AG04450 (cell line): ENCODE results near the gene INCA1. TPM values are rescaled to one million over a fixed set of nuclear protein-coding genes. Genes with fewer than 3 reads are reported as not detected.

Source experiments
- CTCF ChIA-PET: fragments of 300-600, 350-600 bp; formaldehyde crosslinking; extraction: SDS; loops from one replicate; lab custom pipeline; 2022; ENCODE audit warnings: antibody characterized with exemption, inconsistent platforms; lab: Charles Lee
- POLR2A ChIA-PET: fragments of 350-600 bp; formaldehyde crosslinking; extraction: SDS; loops from one replicate; lab custom pipeline; 2021; ENCODE audit warnings: antibody characterized with exemption, inconsistent platforms; lab: Yijun Ruan, JAX
- DNase-seq: peaks from one replicate; pipeline ENCODE4 v3.0.0-alpha.2; 2011; ENCODE audit warnings: low read depth, low spot score
- H3K27ac ChIP-seq: one replicate; pipeline ENCODE4 v1.5.1; 2012; ENCODE audit warnings: low read depth, low read length, control low read depth
- H3K27me3 ChIP-seq: one replicate; pipeline ENCODE4 v1.6.0; 2012; ENCODE audit warnings: low read length; ENCODE audit not compliant: control insufficient read depth, insufficient read depth
- H3K4me3 ChIP-seq: 2 replicates; pipeline ENCODE4 v1.5.1; 2011; ENCODE audit warnings: mild to moderate bottlenecking, low read depth, low read length, control low read depth
- H3K9me3 ChIP-seq: 2 replicates; pipeline ENCODE4 v1.5.1; 2012; ENCODE audit warnings: low read length; ENCODE audit not compliant: control insufficient read depth, insufficient read depth
- CTCF ChIP-seq: IDR thresholded peaks from 2 replicates; pipeline ENCODE4 v1.5.1; 2011; ENCODE audit warnings: low read depth, low read length, control low read depth, inconsistent platforms
- polyA plus RNA-seq: library from polyadenylated mRNA; depleted of rRNA; stranded (reverse); fragments of >200 nt; gene quantifications from 2 replicates; pipeline ENCODE4 v1.2.3, GENCODE V29; 2011

The INCA1 gene
- polyA plus RNA-seq, 1 experiment: 0.29 TPM

GRCh38 chr17:5019475-5019956, 22.2 kb upstream of the INCA1 start:
- peak; percentile 14; the same call in 1 of the 2 replicates for TF ChIP-seq CTCF
- ChIA-PET CTCF (no interaction called here), POLR2A (interaction anchor here (0.5 to 0.6 kb wide), 2 partner anchors 48 to 1353 kb away, joined by 4 to 8 read pairs; no protein-coding TSS in a partner anchor)

GRCh38 chr17:5014357-5014756, 17.0 kb upstream of the INCA1 start:
- Histone ChIP-seq H3K9me3 (no peaks in the 10 kb centered on the region; the same call in 1 of the 2 replicates), H3K27me3 (no peaks in the 10 kb centered on the region), H3K4me3 (no peak overlapping the region), H3K27ac (no peak overlapping the region)
- ChIA-PET CTCF (no interaction called here), POLR2A (no interaction called here)
- no peak for TF ChIP-seq CTCF
- DNase-seq: no peak

More at GRCh38 chr17:5019475-5019956, 22.2 kb upstream of the INCA1 start:
- no peaks in the 10 kb centered on the region for H3K27me3 ChIP-seq
- no peaks in the 10 kb centered on the region; the same call in 1 of the 2 replicates for H3K9me3 ChIP-seq
- no peak for DNase-seq
- no peak overlapping the region for H3K27ac ChIP-seq
- no peak overlapping the region for H3K4me3 ChIP-seq

GRCh38 chr17:5011928-5012327, 14.6 kb upstream of the INCA1 start:
- no peak for TF ChIP-seq CTCF
- H3K27me3 ChIP-seq: no peaks in the 10 kb centered on the region
- H3K9me3 ChIP-seq: no peaks in the 10 kb centered on the region; the same call in 1 of the 2 replicates
- H3K27ac ChIP-seq: no peak overlapping the region
- ChIA-PET CTCF (no interaction called here), POLR2A (interaction anchor here (0.7 kb wide), 1 partner anchor 30 kb away, joined by 3 read pairs; no protein-coding TSS in a partner anchor)
- H3K4me3 ChIP-seq: no peak overlapping the region
- no peak for DNase-seq

- ChIA-PET CTCF (no interaction called here), POLR2A (no interaction called here)
- no peak for DNase-seq
- no peak overlapping the region for H3K27ac ChIP-seq
- no peak overlapping the region for H3K4me3 ChIP-seq
- H3K27me3 ChIP-seq: no peaks in the 10 kb centered on the region
- TF ChIP-seq CTCF: no peak
- H3K9me3 ChIP-seq: no peaks in the 10 kb centered on the region; the same call in 1 of the 2 replicates
Observed at GRCh38 chr17:5003214-5003867, 6.0 kb upstream of the INCA1 start.

- DNase-seq: no peak
- H3K27ac ChIP-seq: no peak overlapping the region
- CTCF ChIA-PET: no interaction called here
Observed at GRCh38 chr17:5002121-5002788, 4.9 kb upstream of the INCA1 start.

More at GRCh38 chr17:5002121-5002788, 4.9 kb upstream of the INCA1 start:
- POLR2A ChIA-PET: no interaction called here
- H3K27me3 ChIP-seq: no peaks in the 10 kb centered on the region
- H3K9me3 ChIP-seq: no peaks in the 10 kb centered on the region; the same call in 1 of the 2 replicates
- TF ChIP-seq CTCF: no peak
- no peak overlapping the region for H3K4me3 ChIP-seq
